ENCODE measurements around the gene PHOX2A.

The PHOX2A gene

DNA sequence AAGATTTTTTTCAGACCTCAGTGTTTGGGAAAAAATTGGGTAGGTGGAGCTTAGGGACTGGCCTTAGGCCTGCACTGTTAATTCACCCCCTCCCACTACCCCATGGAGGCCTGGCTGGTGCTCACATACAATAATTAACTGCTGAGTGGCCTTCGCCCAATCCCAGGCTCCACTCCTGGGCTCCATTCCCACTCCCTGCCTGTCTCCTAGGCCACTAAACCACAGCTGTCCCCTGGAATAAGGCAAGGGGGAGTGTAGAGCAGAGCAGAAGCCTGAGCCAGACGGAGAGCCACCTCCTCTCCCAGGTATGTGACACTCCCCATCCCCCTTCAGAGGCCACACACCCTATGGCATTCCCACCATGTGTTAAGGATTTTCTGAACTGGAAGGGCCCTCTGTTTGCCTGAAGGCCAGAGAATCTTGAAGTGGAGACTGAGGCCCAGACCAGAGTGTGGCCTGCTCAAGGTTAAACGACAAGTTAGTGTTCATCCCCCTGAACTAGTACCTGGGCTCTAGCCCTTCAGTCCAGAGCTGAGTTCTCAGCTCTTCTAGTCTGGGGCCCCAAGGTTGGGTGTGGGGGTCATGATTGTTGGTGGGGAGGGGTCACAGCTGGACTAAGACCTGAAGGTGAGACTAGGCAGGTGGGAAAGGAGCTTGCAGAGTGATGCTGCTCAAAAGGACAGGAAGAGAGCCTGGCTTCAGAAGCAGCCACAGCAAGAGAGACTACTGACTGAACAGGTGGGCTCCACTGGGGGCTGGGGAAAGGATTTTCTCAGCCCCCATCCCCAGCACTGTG is 54.3 kb downstream of the PHOX2A start:
- no peak for DNase-seq (ENCODE audit: low read depth in 1 of 2, low spot score in 1 of 2)
